ENCODE results near the gene KLK14. TPM values are rescaled to one million over a fixed set of nuclear protein-coding genes. Genes with fewer than 3 reads are reported as not detected.

KLK14 gene
- total and polyA plus RNA-seq, 2 donors from 2014 or later = 0.22 TPM; not detected in 1

GRCh38 chr19:51090471-51090870 lies 7.8 kb upstream of the KLK14 start:
- Histone ChIP-seq H3K27ac (ENCODE audit: low read depth in 2 of 2, low read length in 2 of 2) (no peak overlapping the region), H3K36me3 (ENCODE audit: control insufficient read depth in 2 of 3, insufficient read depth in 3 of 3, low read length in 3 of 3) (no peaks in the 10 kb centered on the region), H3K4me1 (ENCODE audit: control insufficient read depth in 2 of 3, insufficient read depth in 2 of 3, low read depth in 1 of 3, low read length in 3 of 3) (no peaks in the 10 kb centered on the region), H3K27me3 (ENCODE audit: control insufficient read depth, insufficient read depth, low read length) (no peaks in the 10 kb centered on the region), H3K9me3 (ENCODE audit: control insufficient read depth in 2 of 3, insufficient read depth in 1 of 3, low read length in 3 of 3) (no peaks in the 10 kb centered on the region), H3K4me3 (ENCODE audit: low read length in 3 of 3) (no peak overlapping the region), H3K9ac (ENCODE audit: low read length in 3 of 3) (no peak overlapping the region)
- DNase-seq (peak in 1 of 5 donors; percentile 38), FAIRE-seq (no peak)
- intact Hi-C loops (cut with DNase I) = no loop called here
- TF ChIP-seq, protein P1, sequence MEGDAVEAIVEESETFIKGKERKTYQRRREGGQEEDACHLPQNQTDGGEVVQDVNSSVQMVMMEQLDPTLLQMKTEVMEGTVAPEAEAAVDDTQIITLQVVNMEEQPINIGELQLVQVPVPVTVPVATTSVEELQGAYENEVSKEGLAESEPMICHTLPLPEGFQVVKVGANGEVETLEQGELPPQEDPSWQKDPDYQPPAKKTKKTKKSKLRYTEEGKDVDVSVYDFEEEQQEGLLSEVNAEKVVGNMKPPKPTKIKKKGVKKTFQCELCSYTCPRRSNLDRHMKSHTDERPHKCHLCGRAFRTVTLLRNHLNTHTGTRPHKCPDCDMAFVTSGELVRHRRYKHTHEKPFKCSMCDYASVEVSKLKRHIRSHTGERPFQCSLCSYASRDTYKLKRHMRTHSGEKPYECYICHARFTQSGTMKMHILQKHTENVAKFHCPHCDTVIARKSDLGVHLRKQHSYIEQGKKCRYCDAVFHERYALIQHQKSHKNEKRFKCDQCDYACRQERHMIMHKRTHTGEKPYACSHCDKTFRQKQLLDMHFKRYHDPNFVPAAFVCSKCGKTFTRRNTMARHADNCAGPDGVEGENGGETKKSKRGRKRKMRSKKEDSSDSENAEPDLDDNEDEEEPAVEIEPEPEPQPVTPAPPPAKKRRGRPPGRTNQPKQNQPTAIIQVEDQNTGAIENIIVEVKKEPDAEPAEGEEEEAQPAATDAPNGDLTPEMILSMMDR (IDR thresholded peaks at IDR 0.05; ENCODE audit: borderline replicate concordance, extremely low read depth, insufficient read depth) = no peak

GRCh38 chr19:51089786-51090185 lies 7.1 kb upstream of the KLK14 start:
- intact Hi-C loops (cut with DNase I) = no loop called here

GRCh38 chr19:51086153-51086850 lies 3.6 kb upstream of the KLK14 start:
- Histone ChIP-seq H3K9ac (ENCODE audit: low read length in 3 of 3) (no peak overlapping the region), H3K9me3 (ENCODE audit: control insufficient read depth in 2 of 3, insufficient read depth in 1 of 3, low read length in 3 of 3) (no peaks in the 10 kb centered on the region), H3K4me1 (ENCODE audit: control insufficient read depth in 2 of 3, insufficient read depth in 2 of 3, low read depth in 1 of 3, low read length in 3 of 3) (no peaks in the 10 kb centered on the region), H3K27ac (ENCODE audit: low read depth in 2 of 2, low read length in 2 of 2) (no peak overlapping the region), H3K4me3 (ENCODE audit: low read length in 3 of 3) (no peak overlapping the region), H3K27me3 (ENCODE audit: control insufficient read depth, insufficient read depth, low read length) (no peaks in the 10 kb centered on the region), H3K36me3 (ENCODE audit: control insufficient read depth in 2 of 3, insufficient read depth in 3 of 3, low read length in 3 of 3) (no peaks in the 10 kb centered on the region)
- FAIRE-seq (no peak), DNase-seq (peak in 2 of 5 donors; percentile 18 to 41)
- TF ChIP-seq, protein P1 (IDR thresholded peaks at IDR 0.05; ENCODE audit: borderline replicate concordance, extremely low read depth, insufficient read depth) = no peak
- intact Hi-C loops (cut with DNase I) = no loop called here

More at GRCh38 chr19:51089786-51090185, 7.1 kb upstream of the KLK14 start:
- Histone ChIP-seq H3K9ac (ENCODE audit: low read length in 3 of 3) (no peak overlapping the region), H3K9me3 (ENCODE audit: control insufficient read depth in 2 of 3, insufficient read depth in 1 of 3, low read length in 3 of 3) (no peaks in the 10 kb centered on the region), H3K36me3 (ENCODE audit: control insufficient read depth in 2 of 3, insufficient read depth in 3 of 3, low read length in 3 of 3) (no peaks in the 10 kb centered on the region), H3K27me3 (ENCODE audit: control insufficient read depth, insufficient read depth, low read length) (no peaks in the 10 kb centered on the region), H3K27ac (ENCODE audit: low read depth in 2 of 2, low read length in 2 of 2) (no peak overlapping the region), H3K4me3 (ENCODE audit: low read length in 3 of 3) (no peak overlapping the region), H3K4me1 (ENCODE audit: control insufficient read depth in 2 of 3, insufficient read depth in 2 of 3, low read depth in 1 of 3, low read length in 3 of 3) (no peaks in the 10 kb centered on the region)
- TF ChIP-seq, protein P1 (IDR thresholded peaks at IDR 0.05; ENCODE audit: borderline replicate concordance, extremely low read depth, insufficient read depth) = no peak
- DNase-seq (peak in 1 of 5 donors; percentile 51), FAIRE-seq (no peak)
